Activated CD4-positive, alpha-beta T cell treated with anti-CD3 and anti-CD28 coated beads, Interleukin-2, Interleukin-6, amounts not matched to agents 100 ng/mL and 50 ng/mL, durations not matched to agents 16 hours and 8 hours (primary cell): ENCODE measurements around the gene DIABLO.
"Not testable (repeated sequence)": the region's sequence is repeated elsewhere in the genome, so short reads cannot be mapped to it uniquely, and the experiment has no call there.

Experiments
- DNase-seq: peaks from one replicate; pipeline ENCODE4 v3.0.0-alpha.2; 2020

DIABLO gene

GRCh38 chr12:122225683-122226365, at the start of gene DIABLO:
Gene DIABLO (minus strand): TSS chr12:122226052. CDS start chr12:122226014, 38 bp downstream.
- peak; percentile 100 for DNase-seq

GRCh38 chr12:122275459-122275858, 49.6 kb upstream of the DIABLO start:
- DNase-seq = no peak

GRCh38 chr12:122266230-122266901, 40.5 kb upstream of the DIABLO start, which contains the start of gene VPS33A:
Gene VPS33A (minus strand): TSS chr12:122266494. CDS start chr12:122266408, 86 bp downstream.
- peak; percentile 97 for DNase-seq

GRCh38 chr12:122265886-122266229, 40.0 kb upstream of the DIABLO start:
- peak; percentile 44 for DNase-seq

- DNase-seq = peak; percentile 24
These were observed 39.6 kb upstream of the DIABLO start for GRCh38 chr12:122265476-122265875.

- DNase-seq = not testable (repeated sequence)
These were observed 34.9 kb upstream of the DIABLO start for GRCh38 chr12:122260735-122261134.

- not testable (repeated sequence) for DNase-seq
These were observed 33.1 kb upstream of the DIABLO start for GRCh38 chr12:122258939-122259338.

GRCh38 chr12:122258462-122258861, 32.6 kb upstream of the DIABLO start:
- DNase-seq = not testable (repeated sequence)

GRCh38 chr12:122250536-122250935, 24.7 kb upstream of the DIABLO start:
- DNase-seq = no peak

- no peak for DNase-seq
These were observed 24.2 kb upstream of the DIABLO start for GRCh38 chr12:122250047-122250446.

- no peak for DNase-seq
These were observed 19.7 kb upstream of the DIABLO start for GRCh38 chr12:122245553-122245952.

GRCh38 chr12:122244565-122245371, 18.9 kb upstream of the DIABLO start:
- DNase-seq = peak; percentile 49

GRCh38 chr12:122243965-122244364, 18.1 kb upstream of the DIABLO start:
- DNase-seq = peak; percentile 30

GRCh38 chr12:122238861-122239260, 13.0 kb upstream of the DIABLO start:
- no peak for DNase-seq

GRCh38 chr12:122235741-122236140, 9.9 kb upstream of the DIABLO start:
- no peak for DNase-seq

- DNase-seq = no peak
These were observed 6.8 kb upstream of the DIABLO start for GRCh38 chr12:122232691-122233090.

GRCh38 chr12:122230798-122231197, 4.9 kb upstream of the DIABLO start:
- DNase-seq = no peak

- DNase-seq = no peak
These were observed 2.2 kb upstream of the DIABLO start for GRCh38 chr12:122228092-122228491.

GRCh38 chr12:122227341-122227740, 1.5 kb upstream of the DIABLO start:
- peak; percentile 31 for DNase-seq

GRCh38 chr12:122226366-122227125, 694 bp upstream of the DIABLO start:
- no peak for DNase-seq

GRCh38 chr12:122216445-122216844, 9.4 kb downstream of the DIABLO start:
- no peak for DNase-seq

- no peak for DNase-seq
These were observed 10.1 kb downstream of the DIABLO start for GRCh38 chr12:122215771-122216170.
